Uterus (tissue), 2 donors: ENCODE measurements around the gene OTULINL.

ENCODE experiments used
- CTCF ChIP-seq, 4 experiments: fragments of 200-600 bp in 2 of 4; fragments of 450-650 bp in 2 of 4; sonication (generic) in 2 of 4; IDR thresholded peaks; one replicate each; pipeline ENCODE4 v1.5.1; 2016 to 2019; ENCODE audit warnings: antibody characterized with exemption in 4 of 4, mild to moderate bottlenecking in 2 of 4, moderate library complexity in 1 of 4
- POLR2A ChIP-seq, 2 donors: fragments of 450-650 bp; IDR thresholded peaks; one replicate each; pipeline ENCODE4 v1.6.1; 2016; ENCODE audit warnings: antibody characterized with exemption in 2 of 2, mild to moderate bottlenecking in 1 of 2, moderate library complexity in 1 of 2

- TF ChIP-seq POLR2A (IDR thresholded peaks at IDR 0.05), result no peak
- TF ChIP-seq CTCF (IDR thresholded peaks at IDR 0.05), result no peak
These were observed 19.3 kb downstream of the OTULINL start for GRCh38 chr5:14600846-14601245.
